HEK293T (cell line): Measurements from ENCODE around the gene ALDOA.

Source experiments
- CTBP1 ChIP-seq: fragments of 450-650 bp; IDR thresholded peaks from 2 replicates; pipeline ENCODE4 v1.6.1; 2016; ENCODE audit warnings: borderline replicate concordance
- FOXM1 ChIP-seq: fragments of 450-650 bp; IDR thresholded peaks from 2 replicates; pipeline ENCODE4 v1.6.1; 2017; ENCODE audit warnings: mild to moderate bottlenecking, borderline replicate concordance
- HDGF ChIP-seq: fragments of 450-650 bp; IDR thresholded peaks from 2 replicates; pipeline ENCODE4 v1.6.1; 2017; ENCODE audit warnings: antibody characterized with exemption, borderline replicate concordance
- NFRKB ChIP-seq: fragments of 450-650 bp; IDR thresholded peaks from 2 replicates; pipeline ENCODE4 v1.6.1; 2016; ENCODE audit warnings: mild to moderate bottlenecking, moderate library complexity
- SUZ12 ChIP-seq: fragments of 450-650 bp; IDR thresholded peaks from 2 replicates; pipeline ENCODE4 v1.6.1; 2016; ENCODE audit warnings: mild to moderate bottlenecking
- TARDBP ChIP-seq: fragments of 450-650 bp; IDR thresholded peaks from 2 replicates; pipeline ENCODE4 v1.6.1; 2016

DNA sequence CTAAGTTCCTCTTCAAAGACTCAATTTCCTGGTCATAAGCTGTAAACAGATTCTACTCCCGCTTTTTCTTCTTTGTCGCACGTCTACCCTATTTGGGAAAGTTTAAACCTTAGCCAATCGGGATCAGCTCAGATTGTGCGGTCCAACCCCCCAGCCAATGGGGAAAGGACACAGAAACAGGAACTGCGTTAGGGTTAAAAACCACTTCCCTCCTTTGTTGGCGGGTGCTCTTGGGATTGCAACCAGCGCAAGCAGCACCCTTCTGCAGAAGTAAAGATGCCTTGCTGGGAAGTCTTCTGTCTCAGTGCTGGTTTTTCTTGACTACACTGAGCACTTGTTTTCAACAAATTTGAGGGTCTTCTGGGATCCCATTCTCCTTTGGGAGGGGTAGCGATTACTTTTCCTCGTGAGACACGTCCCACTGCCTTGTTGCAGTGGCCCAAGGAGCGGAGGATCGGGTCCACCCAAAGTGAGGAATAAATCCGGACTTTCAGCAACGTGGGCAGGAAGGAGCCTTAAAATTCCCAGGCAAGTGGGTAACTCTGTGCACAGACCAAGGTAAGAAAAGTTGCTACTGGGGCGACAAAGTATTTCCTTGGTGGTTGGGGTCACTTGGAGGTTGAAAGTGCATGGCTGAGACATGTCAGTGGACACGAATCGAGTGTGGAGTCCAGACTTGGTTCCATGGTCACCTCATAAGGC lies 31.5 kb downstream of the ALDOA start:
- TF ChIP-seq HDGF = no peak
- TF ChIP-seq CTBP1 = no peak
- no peak for TF ChIP-seq SUZ12
- TF ChIP-seq TARDBP = no peak
- TF ChIP-seq FOXM1 = no peak
- TF ChIP-seq NFRKB = no peak
